HepG2 (cell line): ENCODE results near the gene PACSIN1. TPM values are rescaled to one million over a fixed set of nuclear protein-coding genes. Genes with fewer than 3 reads are reported as not detected.

Source experiments
- ATAC-seq: fragments of 200-7000 bp; cut with Tn5 transposase; 3 replicates; pipeline ENCODE4 v1.9.1; 2020; ENCODE audit warnings: mild to moderate bottlenecking, moderate library complexity
- BruUV-seq: library from RNA; stranded (reverse); fragments of 400-500 nt; replicated peaks from 2 replicates; lab custom pipeline; 2021; lab: Mats Ljungman, UMichigan
- CTCF ChIA-PET: fragments of 300-600 bp; formaldehyde crosslinking; extraction: SDS; loops from one replicate; lab custom pipeline; 2021; ENCODE audit warnings: low total read pairs, inconsistent platforms, low intra/inter-chr PET ratio; lab: Yijun Ruan, JAX
- POLR2A ChIA-PET: fragments of 350-600 bp; sonication (Branson Sonifier 250); formaldehyde crosslinking; loops from one replicate; lab custom pipeline; 2020; ENCODE audit warnings: antibody characterized with exemption, inconsistent platforms; lab: Yijun Ruan, JAX
- DNase-seq: peaks from one replicate; pipeline ENCODE4 v3.0.0-alpha.2; 2015; ENCODE audit warnings: low spot score
- FAIRE-seq: peaks from 3 replicates; lab custom pipeline; 2011; peaks lifted over from hg19 to GRCh38; lab: Jason Lieb, UNC
- H2AFZ ChIP-seq: one replicate; pipeline ENCODE4 v1.6.1; 2011; ENCODE audit warnings: low read length, inconsistent platforms
- H3K27ac ChIP-seq: fragments of 300-600 bp; 3 replicates; pipeline ENCODE4 v1.8.0; 2011; ENCODE audit warnings: mixed run types, mild to moderate bottlenecking, mixed read lengths, low read length, inconsistent platforms; ENCODE audit not compliant: insufficient read depth; ENCODE audit errors: extremely low read length
- H3K27me3 ChIP-seq, 2 experiments: fragments of 200-600 bp in 1 of 2; 2 replicates in 1 of 2; 3 replicates in 1 of 2; pipeline versions ENCODE4 v1.6.0 to v1.8.0; 2011; ENCODE audit warnings: low read length in 2 of 2, mild to moderate bottlenecking in 2 of 2, moderate library complexity in 2 of 2, inconsistent platforms in 1 of 2; ENCODE audit not compliant: insufficient read depth in 2 of 2, control insufficient read depth in 1 of 2
- H3K36me3 ChIP-seq, 2 experiments: fragments of 200-600 bp in 1 of 2; replicated peaks in 1 of 2; 2 replicates in 1 of 2; 3 replicates in 1 of 2; pipeline versions ENCODE4 v1.5.1 to v1.8.0; 2011; ENCODE audit warnings: low read length in 2 of 2, inconsistent platforms in 1 of 2; ENCODE audit not compliant: insufficient read depth in 2 of 2, control insufficient read depth in 1 of 2
- H3K4me1 ChIP-seq: 2 replicates; pipeline ENCODE4 v1.5.1; 2012; ENCODE audit warnings: low read length, inconsistent platforms; ENCODE audit not compliant: insufficient read depth
- H3K4me2 ChIP-seq: 2 replicates; pipeline ENCODE4 v1.6.0; 2011; ENCODE audit warnings: low read depth, low read length, inconsistent platforms
- H3K4me3 ChIP-seq, 3 experiments: fragments of 200-600 bp in 1 of 3; sonication (generic), shearing (Covaris generic) in 1 of 3; replicated peaks in 1 of 3; 2 replicates each; pipeline ENCODE4 v1.5.1; 2011 to 2016; ENCODE audit warnings: low read length in 3 of 3, inconsistent platforms in 2 of 3, low read depth in 2 of 3, mild to moderate bottlenecking in 2 of 3, control low read depth in 1 of 3, mixed read lengths in 1 of 3; ENCODE audit not compliant: insufficient read depth in 1 of 3
- H3K79me2 ChIP-seq: one replicate; pipeline ENCODE4 v1.6.1; 2011; ENCODE audit warnings: low read length, inconsistent platforms; ENCODE audit not compliant: insufficient read depth
- H3K9ac ChIP-seq: 2 replicates; pipeline ENCODE4 v1.6.0; 2011; ENCODE audit warnings: mild to moderate bottlenecking, low read depth, low read length, inconsistent platforms; ENCODE audit not compliant: insufficient read depth
- H3K9me3 ChIP-seq: 2 replicates; pipeline ENCODE4 v1.5.1; 2012; ENCODE audit warnings: mild to moderate bottlenecking, low read length
- H4K20me1 ChIP-seq: 2 replicates; pipeline ENCODE4 v1.6.0; 2011; ENCODE audit warnings: inconsistent platforms, mild to moderate bottlenecking, low read length, moderate library complexity; ENCODE audit not compliant: insufficient read depth
- CREB1 ChIP-seq, 2 experiments: fragments of 450-650 bp in 1 of 2; IDR thresholded peaks; 2 replicates each; pipeline ENCODE4 v1.6.1; 2016 to 2017; ENCODE audit warnings: control low read depth in 1 of 2, mild to moderate bottlenecking in 1 of 2, missing compliant biosample characterization in 1 of 2, missing genetic modification characterization in 1 of 2
- ETS1 ChIP-seq: sonication (generic); formaldehyde crosslinking; IDR thresholded peaks from 2 replicates; pipeline ENCODE4 v1.4.0; 2020; ENCODE audit warnings: missing genetic modification reagents
- GATA4 ChIP-seq: sonication (generic); IDR thresholded peaks from 2 replicates; pipeline ENCODE4 v1.6.1; 2016; ENCODE audit warnings: antibody characterized with exemption, low read depth, borderline replicate concordance
- PRMT3 ChIP-seq: sonication (generic); formaldehyde crosslinking; IDR thresholded peaks from 2 replicates; pipeline ENCODE4 v1.8.1; 2022; ENCODE audit warnings: low read depth, mild to moderate bottlenecking, moderate library complexity, missing genetic modification reagents, borderline replicate concordance
- ZBTB43 ChIP-seq: sonication (generic); formaldehyde crosslinking; conservative IDR thresholded peaks from 2 replicates; pipeline ENCODE4 v1.4.0; 2020; ENCODE audit warnings: missing genetic modification reagents
- ZNF20 ChIP-seq: sonication (generic); formaldehyde crosslinking; IDR thresholded peaks from 2 replicates; pipeline ENCODE4 v1.4.0; 2020; ENCODE audit warnings: mild to moderate bottlenecking, moderate library complexity, missing genetic modification reagents
- ZNF430 ChIP-seq: sonication (generic); formaldehyde crosslinking; IDR thresholded peaks from 2 replicates; pipeline ENCODE4 v1.9.0; 2021; ENCODE audit warnings: mild to moderate bottlenecking, missing genetic modification reagents
- ZNF552 ChIP-seq: sonication (generic); formaldehyde crosslinking; IDR thresholded peaks from 2 replicates; pipeline ENCODE4 v1.9.0; 2022; ENCODE audit warnings: missing genetic modification reagents, mild to moderate bottlenecking, borderline replicate concordance
- ZSCAN5A ChIP-seq: sonication (generic); formaldehyde crosslinking; IDR thresholded peaks from 2 replicates; pipeline ENCODE4 v1.8.0; 2022; ENCODE audit warnings: mild to moderate bottlenecking, missing genetic modification reagents, borderline replicate concordance
- ZZZ3 ChIP-seq: sonication (generic); formaldehyde crosslinking; IDR thresholded peaks from 2 replicates; pipeline ENCODE4 v1.4.0; 2020; ENCODE audit warnings: missing genetic modification reagents, mild to moderate bottlenecking, borderline replicate concordance
- WGBS: methylation state at CpG from one replicate; pipeline ENCODE4 v1.1.6; 2017; ENCODE audit warnings: low lambda C conversion rate; 5-methylcytosine and 5-hydroxymethylcytosine counted together
- in situ Hi-C: cut with HindIII; loops from 2 replicates; pipeline ENCODE4 v1.10.0; 2017; ENCODE audit warnings: low pct_unique_long_range_greater_than_20kb; ENCODE audit not compliant: extremely low pct_ligation_motif_present
- intact Hi-C: fragments of 100-400 bp; cut with micrococcal nuclease; formaldehyde crosslinking; loops from one replicate; pipeline ENCODE4 v1.10.0; 2022; ENCODE audit not compliant: unreplicated experiment
- polyA plus RNA-seq, 8 experiments: library from polyadenylated mRNA; depleted of rRNA in 3 of 8; stranded (reverse) in 7 of 8; unstranded in 1 of 8; fragments of >200 nt; fragmentation: Illumina TruSeq in 4 of 8; extraction: Trizol in 4 of 8; gene quantifications; 2 replicates each; pipeline versions ENCODE4 v1.2.1 to v1.2.3, GENCODE V29; 2011 to 2016; ENCODE audit warnings: low read depth in 4 of 8, missing spikeins in 1 of 8, mixed read lengths in 1 of 8; ENCODE audit not compliant: insufficient read depth in 1 of 8
- total RNA-seq, 5 experiments: library from RNA; depleted of rRNA; stranded (reverse); fragments of >200 nt; fragmentation: Illumina TruSeq; extraction: Trizol; gene quantifications; 2 replicates each; pipeline ENCODE4 v1.2.3, GENCODE V29; 2016; ENCODE audit warnings: low read depth in 1 of 5
- TF ChIP-seq, protein P1 (sequence below): sonication (generic); formaldehyde crosslinking; IDR thresholded peaks from 2 replicates; pipeline ENCODE4 v1.8.1; 2023; ENCODE audit warnings: missing genetic modification reagents, mild to moderate bottlenecking, borderline replicate concordance
- TF ChIP-seq, protein P2 (sequence below): sonication (generic); formaldehyde crosslinking; IDR thresholded peaks from 2 replicates; pipeline ENCODE4 v1.8.1; 2023; ENCODE audit warnings: missing genetic modification reagents, inconsistent platforms, borderline replicate concordance

Gene PACSIN1
- total and polyA plus RNA-seq, 2 of the 13 experiments (the other 11 are each of a cell fraction or from before 2014, with no cell fraction given), result not detected

DNA sequence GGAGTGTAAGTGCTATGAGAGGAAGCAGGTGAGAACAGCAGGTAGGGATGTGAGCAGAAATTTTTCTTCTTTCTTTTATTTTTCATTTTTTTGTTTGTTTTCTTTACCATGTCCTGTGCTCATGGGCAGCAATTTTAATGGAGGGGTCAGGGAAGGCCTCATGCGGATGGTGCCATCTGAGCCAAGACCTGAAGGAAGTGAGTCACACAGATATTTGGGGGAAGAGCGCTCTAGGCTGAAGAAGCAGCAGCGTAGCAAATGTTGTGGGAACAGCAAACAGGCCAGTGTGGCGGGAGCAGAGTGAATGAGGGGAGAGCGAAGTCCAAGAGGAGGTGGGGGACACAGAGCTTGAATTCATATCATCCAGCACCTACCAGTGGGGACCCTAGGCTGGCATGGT, 77.5 kb downstream of the PACSIN1 start:
- Histone ChIP-seq H2AFZ (no peak overlapping the region), H3K4me3 (no peak overlapping the region), H3K36me3 (no peaks in the 10 kb centered on the region), H3K4me1 (peaks cover 22% of the 10 kb centered on the region), H3K9ac (no peak overlapping the region), H3K4me2 (no peak overlapping the region), H3K9me3 (no peaks in the 10 kb centered on the region), H3K79me2 (no peaks in the 10 kb centered on the region), H4K20me1 (no peaks in the 10 kb centered on the region; the same call in 1 of the 2 replicates), H3K27ac (no peak overlapping the region), H3K27me3 (peaks cover 17 to 71% of the 10 kb centered on the region in 2 experiments)
- intact Hi-C loops, result no loop called here
- DNase-seq (no peak), ATAC-seq (no peak), FAIRE-seq (no peak)
- ChIA-PET POLR2A (no interaction called here), CTCF (no interaction called here)
- in situ Hi-C loops, result no loop called here
- WGBS, result 23% methylated on average over 5 of the region's 5 CpGs
- TF ChIP-seq ZSCAN5A (CRISPR knock-in tag), result no peak
- no peak for TF ChIP-seq ZNF430 (CRISPR knock-in tag)
- TF ChIP-seq ZNF552 (CRISPR knock-in tag), result no peak
- TF ChIP-seq CREB1 (IDR thresholded peaks at IDR 0.05), result no peak
- TF ChIP-seq CREB1 (CRISPR knock-in tag; IDR thresholded peaks at IDR 0.05), result no peak
- no peak for TF ChIP-seq ZNF20
- no peak for TF ChIP-seq ZBTB43
- TF ChIP-seq ETS1, result no peak
- no peak for TF ChIP-seq ZZZ3 (CRISPR knock-in tag)
- TF ChIP-seq PRMT3 (CRISPR knock-in tag), result no peak
- TF ChIP-seq, protein P1, sequence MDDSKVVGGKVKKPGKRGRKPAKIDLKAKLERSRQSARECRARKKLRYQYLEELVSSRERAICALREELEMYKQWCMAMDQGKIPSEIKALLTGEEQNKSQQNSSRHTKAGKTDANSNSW (CRISPR knock-in tag), result no peak
- no peak for TF ChIP-seq GATA4
- TF ChIP-seq, protein P2, sequence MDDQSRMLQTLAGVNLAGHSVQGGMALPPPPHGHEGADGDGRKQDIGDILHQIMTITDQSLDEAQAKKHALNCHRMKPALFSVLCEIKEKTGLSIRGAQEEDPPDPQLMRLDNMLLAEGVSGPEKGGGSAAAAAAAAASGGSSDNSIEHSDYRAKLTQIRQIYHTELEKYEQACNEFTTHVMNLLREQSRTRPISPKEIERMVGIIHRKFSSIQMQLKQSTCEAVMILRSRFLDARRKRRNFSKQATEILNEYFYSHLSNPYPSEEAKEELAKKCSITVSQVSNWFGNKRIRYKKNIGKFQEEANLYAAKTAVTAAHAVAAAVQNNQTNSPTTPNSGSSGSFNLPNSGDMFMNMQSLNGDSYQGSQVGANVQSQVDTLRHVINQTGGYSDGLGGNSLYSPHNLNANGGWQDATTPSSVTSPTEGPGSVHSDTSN (CRISPR knock-in tag), result no peak
- no TSS peak for BruUV-seq
